Endothelial cell of umbilical vein (primary cell): ENCODE results near the gene PIK3R6. TPM values are rescaled to one million over a fixed set of nuclear protein-coding genes. Genes with fewer than 3 reads are reported as not detected.

ENCODE experiments used
- BruUV-seq: library from RNA; stranded (reverse); fragments of 400-500 nt; replicated peaks from 2 replicates; lab custom pipeline; 2021; lab: Mats Ljungman, UMichigan
- CTCF ChIA-PET: fragments of 300-600, 350-600 bp; sonication (Branson Sonifier 250); formaldehyde crosslinking; loops from one replicate; lab custom pipeline; 2021; ENCODE audit warnings: antibody characterized with exemption, inconsistent platforms; lab: Charles Lee
- POLR2A ChIA-PET: fragments of 300-600, 350-600 bp; sonication (Branson Sonifier 250); formaldehyde crosslinking; loops from one replicate; lab custom pipeline; 2021; ENCODE audit warnings: antibody characterized with exemption, inconsistent platforms; lab: Charles Lee
- DNase-seq: peaks from one replicate; pipeline ENCODE4 v3.0.0-alpha.2; 2011; ENCODE audit warnings: low read depth, low spot score
- FAIRE-seq: peaks from 2 replicates; lab custom pipeline; 2011; peaks lifted over from hg19 to GRCh38; lab: Jason Lieb, UNC
- H2AFZ ChIP-seq: 2 replicates; pipeline ENCODE4 v1.6.0; 2012; ENCODE audit warnings: low read depth, low read length, control low read depth, inconsistent platforms
- H3K27ac ChIP-seq: 2 replicates; pipeline ENCODE4 v1.5.1; 2011; ENCODE audit warnings: low read depth, mild to moderate bottlenecking, control low read depth, low read length, moderate library complexity; ENCODE audit not compliant: insufficient read depth
- H3K27me3 ChIP-seq, 2 experiments: 2 replicates each; pipeline versions ENCODE4 v1.6.0 to v1.6.1; 2011; ENCODE audit warnings: low read length in 2 of 2, mixed read lengths in 1 of 2; ENCODE audit not compliant: control insufficient read depth in 2 of 2, insufficient read depth in 2 of 2
- H3K36me3 ChIP-seq, 2 experiments: 2 replicates in 1 of 2; 3 replicates in 1 of 2; pipeline ENCODE4 v1.5.1; 2011; ENCODE audit warnings: low read length in 2 of 2, mild to moderate bottlenecking in 1 of 2, moderate library complexity in 1 of 2; ENCODE audit not compliant: control insufficient read depth in 2 of 2, insufficient read depth in 2 of 2; ENCODE audit errors: extremely low read depth in 1 of 2
- H3K4me1 ChIP-seq: 3 replicates; pipeline ENCODE4 v1.5.1; 2011; ENCODE audit warnings: mild to moderate bottlenecking, low read length; ENCODE audit not compliant: control insufficient read depth, insufficient read depth; ENCODE audit errors: extremely low read depth
- H3K4me2 ChIP-seq: 2 replicates; pipeline ENCODE4 v1.6.1; 2011; ENCODE audit warnings: low read length, control low read depth, mixed read lengths; ENCODE audit not compliant: insufficient read depth
- H3K4me3 ChIP-seq, 3 experiments: fragments of 200-600 bp in 1 of 3; sonication (generic), shearing (Covaris generic) in 1 of 3; replicated peaks in 1 of 3; 2 replicates each; pipeline ENCODE4 v1.5.1; 2011 to 2016; ENCODE audit warnings: control low read depth in 3 of 3, low read length in 3 of 3, mild to moderate bottlenecking in 2 of 3, inconsistent platforms in 1 of 3, low read depth in 1 of 3, moderate library complexity in 1 of 3; ENCODE audit not compliant: insufficient read depth in 1 of 3
- H3K79me2 ChIP-seq: 2 replicates; pipeline ENCODE4 v1.6.0; 2012; ENCODE audit warnings: low read length, inconsistent platforms; ENCODE audit not compliant: control insufficient read depth, insufficient read depth
- H3K9ac ChIP-seq: replicated peaks from 2 replicates; pipeline ENCODE3; 2011; ENCODE audit warnings: low read length, control low read depth; ENCODE audit not compliant: insufficient read depth; ENCODE audit errors: extremely low read depth
- H3K9me1 ChIP-seq: replicated peaks from 3 replicates; pipeline ENCODE4 v1.6.0; 2011; ENCODE audit warnings: mild to moderate bottlenecking, low read length; ENCODE audit not compliant: control insufficient read depth, insufficient read depth; ENCODE audit errors: extremely low read depth
- H3K9me3 ChIP-seq: replicated peaks from 2 replicates; pipeline ENCODE4 v1.5.1; 2012; ENCODE audit warnings: low read length, inconsistent platforms; ENCODE audit not compliant: control insufficient read depth, insufficient read depth
- H4K20me1 ChIP-seq: replicated peaks from 2 replicates; pipeline ENCODE3; 2011; ENCODE audit warnings: mild to moderate bottlenecking, low read length; ENCODE audit not compliant: control insufficient read depth, insufficient read depth; ENCODE audit errors: extremely low read depth
- CTCF ChIP-seq, 2 donors: IDR thresholded peaks; 1 replicate in 1 of 2; 2 replicates in 1 of 2; pipeline ENCODE4 v1.5.1; 2011; ENCODE audit warnings: low read length in 2 of 2, mild to moderate bottlenecking in 2 of 2, moderate library complexity in 2 of 2, control low read depth in 1 of 2, inconsistent platforms in 1 of 2, low read depth in 1 of 2; ENCODE audit not compliant: insufficient read depth in 1 of 2; ENCODE audit errors: extremely low read depth in 1 of 2
- EZH2 ChIP-seq: IDR thresholded peaks from 2 replicates; pipeline ENCODE4 v1.6.1; 2012; ENCODE audit warnings: borderline replicate concordance, low read depth, mild to moderate bottlenecking, moderate library complexity, low read length, inconsistent platforms; ENCODE audit not compliant: severe bottlenecking
- FOS ChIP-seq: IDR thresholded peaks from 2 replicates; pipeline ENCODE4 v1.6.1; 2011; ENCODE audit warnings: mild to moderate bottlenecking, low read length, moderate library complexity, borderline replicate concordance; ENCODE audit not compliant: insufficient read depth
- GATA2 ChIP-seq: IDR thresholded peaks from 2 replicates; pipeline ENCODE4 v1.7.0; 2011; ENCODE audit warnings: low read depth, mild to moderate bottlenecking, moderate library complexity, mixed read lengths, low read length; ENCODE audit not compliant: insufficient read length, insufficient read depth
- JUN ChIP-seq: IDR thresholded peaks from 2 replicates; pipeline ENCODE4 v1.6.1; 2011; ENCODE audit warnings: borderline replicate concordance, low read depth; ENCODE audit not compliant: insufficient read length, insufficient read depth
- MAX ChIP-seq: IDR thresholded peaks from 2 replicates; pipeline ENCODE4 v1.6.1; 2011; ENCODE audit not compliant: insufficient read depth, insufficient read length
- MYC ChIP-seq: IDR thresholded peaks from one replicate; pipeline ENCODE4 v1.6.1; 2011; ENCODE audit warnings: mild to moderate bottlenecking, low read depth, low read length
- POLR2A ChIP-seq: IDR thresholded peaks from 2 replicates; pipeline ENCODE4 v1.6.1; 2012; ENCODE audit warnings: low read depth, mild to moderate bottlenecking, control low read depth, low read length
- POLR2AphosphoS5 ChIP-seq: IDR thresholded peaks from 2 replicates; pipeline ENCODE4 v1.6.1; 2012; ENCODE audit warnings: low read depth, mild to moderate bottlenecking, control low read depth, low read length, moderate library complexity; ENCODE audit not compliant: insufficient read depth
- dilution Hi-C: fragments of 300-500 bp; cut with MboI; formaldehyde crosslinking; loops from one replicate; pipeline ENCODE4 v1.15.0; 2019; ENCODE audit warnings: low sequenced_read_pairs; ENCODE audit not compliant: extremely low pct_ligation_motif_present
- intact Hi-C: fragments of 100-400 bp; cut with micrococcal nuclease; formaldehyde crosslinking; loops from one replicate; pipeline ENCODE4 v1.10.0; 2022
- polyA plus RNA-seq, 4 experiments: library from polyadenylated mRNA; depleted of rRNA in 3 of 4; stranded (reverse) in 3 of 4; unstranded in 1 of 4; fragments of >200 nt; gene quantifications; 2 replicates each; pipeline versions ENCODE4 v1.2.1 to v1.2.3, GENCODE V29; 2011 to 2012; ENCODE audit warnings: missing spikeins in 1 of 4
- total RNA-seq: library from RNA; stranded (reverse); gene quantifications from 2 replicates; pipeline ENCODE4 v1.2.3, GENCODE V29; 2021

The PIK3R6 gene
- total and polyA plus RNA-seq, 2 donors (not counting 3 experiments of a cell fraction or from before 2014, with no cell fraction given): not detected

GRCh38 chr17:8835631-8836364, 31.7 kb downstream of the PIK3R6 start:
- Histone ChIP-seq H3K9me3 (no peaks in the 10 kb centered on the region), H3K27me3 (no peaks in the 10 kb centered on the region), H3K4me1 (no peaks in the 10 kb centered on the region), H3K9me1 (no peaks in the 10 kb centered on the region), H3K36me3 (no peaks in the 10 kb centered on the region), H3K4me2 (no peak overlapping the region), H3K4me3 (no peak overlapping the region), H3K9ac (no peak overlapping the region), H3K79me2 (no peaks in the 10 kb centered on the region), H3K27ac (no peak overlapping the region), H4K20me1 (no peaks in the 10 kb centered on the region), H2AFZ (no peak overlapping the region)
- ChIA-PET CTCF (interaction anchor here (1.1 kb wide), 1 partner anchor 9 kb away, joined by 3 read pairs; no protein-coding TSS in a partner anchor), POLR2A (no interaction called here)
- FAIRE-seq: no peak
- no peak for TF ChIP-seq POLR2AphosphoS5
- TF ChIP-seq CTCF (IDR thresholded peaks at IDR 0.05; ENCODE audit: extremely low read depth in 1 of 2, insufficient read depth in 1 of 2, low read depth in 1 of 2, low read length in 2 of 2): no peak
- TF ChIP-seq MYC: no peak
- no peak for TF ChIP-seq POLR2A
- TF ChIP-seq FOS: no peak
- TF ChIP-seq EZH2: no peak
- TF ChIP-seq MAX: no peak
- no peak for TF ChIP-seq GATA2
- no peak for TF ChIP-seq JUN
- no peak for DNase-seq
- intact Hi-C loops (no loop called here), dilution Hi-C loops (no loop called here)
- BruUV-seq: no TSS peak
